ENCODE results near the gene TLR3. TPM values are rescaled to one million over a fixed set of nuclear protein-coding genes. Genes with fewer than 3 reads are reported as not detected.

The TLR3 gene
- total RNA-seq, 1 donor from 2014 or later = 5.8 TPM

GRCh38 chr4:186074189-186074588 is 5.2 kb downstream of the TLR3 start:
- Histone ChIP-seq H3K27me3 (ENCODE audit: control insufficient read depth, insufficient read depth, low read length) (no peaks in the 10 kb centered on the region), H3K4me3 (ENCODE audit: low read depth, low read length) (no peak overlapping the region), H3K36me3 (ENCODE audit: control insufficient read depth, insufficient read depth, low read length) (no peaks in the 10 kb centered on the region)
- no peak for TF ChIP-seq CTCF (IDR thresholded peaks at IDR 0.05; ENCODE audit: insufficient read depth, low read length, poor library complexity, severe bottlenecking)
- no peak for DNase-seq (ENCODE audit: low read depth)

GRCh38 chr4:186078981-186079638 is 10.2 kb downstream of the TLR3 start:
- Histone ChIP-seq H3K27me3 (ENCODE audit: control insufficient read depth, insufficient read depth, low read length) (no peaks in the 10 kb centered on the region), H3K4me3 (ENCODE audit: low read depth, low read length) (no peak overlapping the region), H3K36me3 (ENCODE audit: control insufficient read depth, insufficient read depth, low read length) (no peaks in the 10 kb centered on the region)
- DNase-seq (ENCODE audit: low read depth) = no peak
- no peak for TF ChIP-seq CTCF (IDR thresholded peaks at IDR 0.05; ENCODE audit: insufficient read depth, low read length, poor library complexity, severe bottlenecking)

GRCh38 chr4:186079694-186080093 is 10.7 kb downstream of the TLR3 start:
- Histone ChIP-seq H3K27me3 (ENCODE audit: control insufficient read depth, insufficient read depth, low read length) (no peaks in the 10 kb centered on the region), H3K36me3 (ENCODE audit: control insufficient read depth, insufficient read depth, low read length) (no peaks in the 10 kb centered on the region), H3K4me3 (ENCODE audit: low read depth, low read length) (no peak overlapping the region)
- no peak for TF ChIP-seq CTCF (IDR thresholded peaks at IDR 0.05; ENCODE audit: insufficient read depth, low read length, poor library complexity, severe bottlenecking)
- no peak for DNase-seq (ENCODE audit: low read depth)

GRCh38 chr4:186081202-186081807 is 12.3 kb downstream of the TLR3 start:
- H3K36me3 ChIP-seq (ENCODE audit: control insufficient read depth, insufficient read depth, low read length) = no peaks in the 10 kb centered on the region
- H3K27me3 ChIP-seq (ENCODE audit: control insufficient read depth, insufficient read depth, low read length) = no peaks in the 10 kb centered on the region
- H3K4me3 ChIP-seq (ENCODE audit: low read depth, low read length) = no peak overlapping the region
- no peak for DNase-seq (ENCODE audit: low read depth)
- no peak for TF ChIP-seq CTCF (IDR thresholded peaks at IDR 0.05; ENCODE audit: insufficient read depth, low read length, poor library complexity, severe bottlenecking)

GRCh38 chr4:186082221-186082620 is 13.3 kb downstream of the TLR3 start:
- DNase-seq (ENCODE audit: low read depth) = no peak
- Histone ChIP-seq H3K4me3 (ENCODE audit: low read depth, low read length) (no peak overlapping the region), H3K27me3 (ENCODE audit: control insufficient read depth, insufficient read depth, low read length) (no peaks in the 10 kb centered on the region), H3K36me3 (ENCODE audit: control insufficient read depth, insufficient read depth, low read length) (no peaks in the 10 kb centered on the region)
- no peak for TF ChIP-seq CTCF (IDR thresholded peaks at IDR 0.05; ENCODE audit: insufficient read depth, low read length, poor library complexity, severe bottlenecking)

GRCh38 chr4:186088523-186088922 is 19.6 kb downstream of the TLR3 start:
- TF ChIP-seq CTCF (IDR thresholded peaks at IDR 0.05; ENCODE audit: insufficient read depth, low read length, poor library complexity, severe bottlenecking) = no peak
- no peak overlapping the region for H3K4me3 ChIP-seq (ENCODE audit: low read depth, low read length)
- H3K36me3 ChIP-seq (ENCODE audit: control insufficient read depth, insufficient read depth, low read length) = no peaks in the 10 kb centered on the region
- no peaks in the 10 kb centered on the region for H3K27me3 ChIP-seq (ENCODE audit: control insufficient read depth, insufficient read depth, low read length)
- DNase-seq (ENCODE audit: low read depth) = no peak

Data from kidney epithelial cell (primary cell).